ENCODE measurements around the gene TULP4. TPM values are rescaled to one million over a fixed set of nuclear protein-coding genes. Genes with fewer than 3 reads are reported as not detected.

The TULP4 gene
- polyA plus RNA-seq, 6 donors from 2014 or later = 8.1 to 42.3 (median 39.1) TPM

DNA sequence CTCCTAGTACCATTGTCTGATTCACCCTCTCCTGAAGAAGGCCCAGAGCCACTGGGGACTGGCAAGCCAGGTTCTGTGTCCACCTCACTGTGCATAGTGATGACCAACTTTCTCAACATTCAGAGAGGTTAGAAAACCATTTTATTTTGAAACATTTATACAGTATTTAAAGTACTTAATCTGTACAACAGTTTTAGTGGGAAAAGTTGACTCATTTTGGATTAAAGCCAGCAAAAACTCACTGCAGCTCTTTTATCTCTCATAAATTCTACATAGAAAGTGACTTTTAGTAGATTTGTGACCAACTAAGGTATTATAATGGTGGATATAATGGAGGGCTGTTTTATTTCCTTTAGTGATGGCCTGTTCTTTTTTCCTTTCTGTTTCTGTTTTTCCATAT lies 9.7 kb downstream of the TULP4 start:
- Mint-ChIP-seq H3K36me3 (peaks cover 4 to 10% of the 10 kb centered on the region in 2 donors), H3K27me3 (no peaks in the 10 kb centered on the region), H3K27ac (peak overlapping the region in 2 of 6 donors; percentile 4 to 6), H3K4me3 (no peak overlapping the region), H3K4me1 (peaks cover 57 to 83% (median 77%) of the 10 kb centered on the region in 3 donors), H3K9me3 (peaks cover 0 to 4% (median 0%) of the 10 kb centered on the region in 7 donors)
- ATAC-seq (ENCODE audit: low read depth in 2 of 2) = no peak
- no peak for DNase-seq

DNA sequence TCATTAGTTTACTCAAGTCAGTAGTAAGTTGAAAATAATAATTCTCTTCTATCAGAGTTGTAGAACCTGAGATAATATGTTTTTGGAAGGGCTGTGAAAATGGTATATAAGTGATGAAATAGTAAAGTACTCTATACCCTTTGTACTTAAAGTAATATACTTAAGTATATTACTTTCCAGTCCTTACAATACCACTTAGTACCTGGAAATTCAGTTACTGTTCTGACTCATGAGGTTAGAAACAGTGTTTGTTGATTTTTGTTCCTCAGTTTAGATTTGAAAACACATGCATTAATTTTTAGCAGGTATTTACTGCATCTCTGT lies 10.1 kb downstream of the TULP4 start:
- Mint-ChIP-seq H3K27ac (peak overlapping the region in 2 of 6 donors; percentile 4 to 6), H3K4me3 (peak overlapping the region in 1 of 8 donors; percentile 19), H3K27me3 (no peaks in the 10 kb centered on the region), H3K36me3 (peaks cover 4 to 10% of the 10 kb centered on the region in 2 donors), H3K9me3 (peaks cover 0 to 4% (median 0%) of the 10 kb centered on the region in 7 donors), H3K4me1 (peaks cover 61 to 86% (median 77%) of the 10 kb centered on the region in 3 donors)
- ATAC-seq (ENCODE audit: low read depth in 2 of 2) (no peak), DNase-seq (no peak)

DNA sequence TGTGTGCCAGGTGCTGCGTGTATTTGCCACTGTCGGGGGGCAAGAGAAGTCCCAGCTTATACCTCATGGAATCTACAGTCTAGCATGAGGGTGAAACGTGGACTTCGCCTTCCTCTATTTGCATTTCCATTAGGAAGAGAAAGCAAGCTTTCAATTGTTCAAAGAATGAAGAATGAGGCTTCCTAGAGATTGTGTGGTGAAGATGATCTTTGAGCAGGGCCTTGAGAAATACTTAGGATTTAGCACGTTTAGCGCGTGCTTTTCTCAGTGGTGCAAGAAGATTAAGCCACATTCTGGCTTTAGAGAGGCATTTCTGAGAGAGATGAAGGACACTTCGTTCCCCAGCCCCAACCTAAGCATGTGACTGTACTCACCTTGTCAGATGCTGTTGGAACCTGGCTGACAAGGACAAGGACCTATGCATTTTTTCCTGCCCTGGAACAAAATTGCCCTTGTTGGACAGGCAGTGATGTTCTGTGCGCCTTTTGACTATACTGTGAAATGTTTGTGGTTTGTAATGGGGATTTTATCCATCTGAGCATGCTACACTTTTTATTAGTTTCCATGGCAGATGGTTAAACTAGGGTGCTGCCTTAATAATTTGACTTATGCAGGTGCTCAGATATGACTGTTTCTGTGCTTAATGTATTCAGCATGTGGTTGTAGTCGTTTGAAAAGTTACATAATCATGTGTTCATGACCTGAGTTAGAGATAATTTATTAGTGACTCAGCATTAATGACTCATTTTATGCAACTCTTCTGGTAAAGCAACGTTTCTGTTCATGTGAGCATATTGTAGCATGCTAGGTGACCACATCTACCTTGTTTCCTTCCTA lies 10.7 kb downstream of the TULP4 start:
- ATAC-seq (ENCODE audit: low read depth in 2 of 2) = peak in 1 of 2 donors; percentile 20
- Mint-ChIP-seq H3K9me3 (peaks cover 0 to 2% (median 0%) of the 10 kb centered on the region in 7 donors), H3K4me3 (peak overlapping the region in 5 of 8 donors; percentile 19 to 83 (median 48)), H3K27me3 (no peaks in the 10 kb centered on the region), H3K4me1 (peaks cover 64 to 86% (median 77%) of the 10 kb centered on the region in 3 donors), H3K36me3 (peaks cover 4 to 10% of the 10 kb centered on the region in 2 donors), H3K27ac (peak overlapping the region in 2 of 6 donors; percentile 19 to 88)
- no peak for DNase-seq

DNA sequence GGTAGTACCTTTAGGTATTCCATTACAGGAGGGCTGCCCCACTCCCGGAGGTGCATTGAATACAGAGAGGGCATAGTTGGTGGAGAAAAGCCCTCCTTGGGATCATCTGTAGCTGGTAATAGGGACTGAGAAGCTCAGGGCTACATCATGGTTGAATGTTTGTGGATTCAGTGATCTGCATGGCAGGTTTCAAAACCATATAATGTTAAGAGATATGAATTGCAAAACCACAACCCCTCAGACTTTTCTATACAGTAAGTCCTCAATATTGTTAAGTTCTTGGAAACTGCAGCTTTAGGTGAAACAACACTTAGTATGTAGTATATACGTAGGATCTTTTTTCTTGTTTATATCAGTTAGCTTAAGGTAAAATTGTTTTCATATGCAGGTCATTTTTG lies 11.3 kb downstream of the TULP4 start:
- Mint-ChIP-seq H3K27me3 (no peaks in the 10 kb centered on the region), H3K9me3 (no peaks in the 10 kb centered on the region), H3K4me3 (peak overlapping the region in 7 of 8 donors; percentile 9 to 83 (median 48)), H3K27ac (peak overlapping the region in 2 of 6 donors; percentile 8 to 88), H3K36me3 (peaks cover 4 to 10% of the 10 kb centered on the region in 2 donors), H3K4me1 (peaks cover 64 to 86% (median 77%) of the 10 kb centered on the region in 3 donors)
- no peak for DNase-seq
- ATAC-seq (ENCODE audit: low read depth in 2 of 2) = no peak

DNA sequence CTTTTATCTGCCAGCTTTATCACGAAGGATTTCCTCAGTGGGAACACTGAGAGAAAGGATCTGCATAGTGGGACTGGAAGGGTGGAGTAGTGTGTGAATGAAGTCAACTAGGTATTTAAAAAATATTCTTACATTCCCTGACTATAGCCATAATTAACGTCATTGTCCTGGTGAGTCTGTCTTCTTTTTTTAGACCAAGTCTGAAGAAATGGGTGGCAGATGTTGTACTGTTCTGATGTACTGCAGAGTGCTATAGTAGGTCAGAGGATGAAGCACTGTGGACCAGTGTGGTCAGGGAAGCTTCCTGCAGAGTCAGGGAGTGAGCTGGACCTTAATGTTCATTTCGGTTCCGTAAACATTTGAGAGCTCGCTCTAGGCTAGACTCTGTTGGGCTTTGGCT lies 11.9 kb downstream of the TULP4 start:
- no peak for DNase-seq
- H3K27ac Mint-ChIP-seq = peak overlapping the region in 3 of 6 donors; percentile 1 to 54 (median 8)
- H3K9me3 Mint-ChIP-seq = no peaks in the 10 kb centered on the region

DNA sequence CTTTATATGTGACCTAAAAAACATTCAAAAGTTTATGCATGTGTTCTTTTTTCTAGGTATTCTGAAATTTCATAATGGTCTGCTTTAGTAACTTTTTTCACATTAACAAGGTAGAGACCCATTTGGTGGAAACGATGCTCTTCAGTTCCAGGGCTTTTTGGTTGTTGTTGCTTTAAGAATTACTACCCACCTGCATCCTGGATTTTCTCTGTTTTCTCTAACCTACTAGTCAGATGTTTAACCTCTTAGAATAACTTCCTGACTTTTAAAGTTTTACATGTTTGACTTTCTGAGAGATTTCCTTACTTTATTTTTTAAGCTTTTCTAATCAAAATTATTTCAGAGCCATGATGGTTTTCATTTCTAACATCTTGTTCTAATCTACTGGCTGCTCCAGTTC lies 14.9 kb downstream of the TULP4 start:
- no peaks in the 10 kb centered on the region for H3K27me3 Mint-ChIP-seq
- DNase-seq (no peak), ATAC-seq (ENCODE audit: low read depth in 2 of 2) (no peak)
- H3K27ac Mint-ChIP-seq = peak overlapping the region in 5 of 6 donors; percentile 28 to 90 (median 76)
- no peaks in the 10 kb centered on the region for H3K9me3 Mint-ChIP-seq
- no peaks in the 10 kb centered on the region for H3K36me3 Mint-ChIP-seq
- peaks cover 75 to 89% (median 87%) of the 10 kb centered on the region in 3 donors for H3K4me1 Mint-ChIP-seq
- peak overlapping the region; percentile 22 to 74 (median 42) for H3K4me3 Mint-ChIP-seq

More for the DNA sequence above, 11.9 kb downstream of the TULP4 start:
- peaks cover 4 to 10% of the 10 kb centered on the region in 2 donors for H3K36me3 Mint-ChIP-seq
- peaks cover 70 to 86% (median 77%) of the 10 kb centered on the region in 3 donors for H3K4me1 Mint-ChIP-seq
- no peak for ATAC-seq (ENCODE audit: low read depth in 2 of 2)
- no peaks in the 10 kb centered on the region for H3K27me3 Mint-ChIP-seq
- H3K4me3 Mint-ChIP-seq = peak overlapping the region in 5 of 8 donors; percentile 9 to 83 (median 48)

DNA sequence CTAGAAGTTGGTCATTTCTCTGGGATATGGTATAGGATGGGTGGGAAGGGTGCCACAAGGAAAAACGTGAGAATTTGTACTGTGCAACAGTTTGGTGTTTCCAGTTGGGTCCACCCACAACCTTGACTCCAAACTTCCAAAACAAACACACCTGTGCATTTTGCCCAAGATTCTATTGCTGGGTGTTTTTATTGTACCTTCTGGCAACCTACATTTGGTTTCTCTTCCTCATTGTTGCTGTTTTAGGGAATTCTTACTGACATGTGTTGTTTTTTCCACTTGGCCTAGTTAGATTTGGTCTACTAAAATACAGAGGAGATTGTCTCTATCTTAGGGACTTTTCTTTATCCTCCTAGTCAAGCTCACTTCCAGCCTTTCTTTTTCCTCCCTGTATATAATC lies 16.7 kb downstream of the TULP4 start:
- Mint-ChIP-seq H3K36me3 (no peaks in the 10 kb centered on the region), H3K27me3 (no peaks in the 10 kb centered on the region), H3K9me3 (peaks cover 0 to 5% (median 0%) of the 10 kb centered on the region in 7 donors), H3K4me3 (peak overlapping the region in 7 of 8 donors; percentile 16 to 74 (median 67)), H3K27ac (peak overlapping the region; percentile 5 to 90 (median 83)), H3K4me1 (peaks cover 63 to 74% (median 70%) of the 10 kb centered on the region in 3 donors)
- ATAC-seq (ENCODE audit: low read depth in 2 of 2) (peak in 1 of 2 donors; percentile 39), DNase-seq (no peak)

DNA sequence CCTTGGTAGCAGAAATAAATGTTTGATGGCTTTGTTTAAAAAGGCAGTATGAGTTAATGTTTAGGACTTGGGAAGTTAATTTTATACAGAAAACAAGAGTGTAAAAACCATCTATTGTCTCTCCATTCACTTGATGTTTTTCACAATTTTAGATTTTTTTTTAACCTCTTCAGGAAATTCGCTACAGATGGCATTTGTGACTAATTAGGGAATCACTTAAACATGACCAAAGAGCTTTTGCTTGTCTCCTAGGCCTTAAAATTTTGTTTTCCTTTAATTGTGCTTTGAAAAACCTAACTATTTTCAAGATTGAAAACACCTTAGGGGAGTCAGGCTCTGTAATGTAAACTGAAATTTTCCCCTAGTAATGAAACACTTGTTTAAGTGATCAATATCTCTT lies 17.3 kb downstream of the TULP4 start:
- H3K4me3 Mint-ChIP-seq = peak overlapping the region in 6 of 8 donors; percentile 49 to 74 (median 68)
- peak overlapping the region; percentile 5 to 90 (median 82) for H3K27ac Mint-ChIP-seq
- DNase-seq (no peak), ATAC-seq (ENCODE audit: low read depth in 2 of 2) (no peak)
- no peaks in the 10 kb centered on the region for H3K27me3 Mint-ChIP-seq
- H3K9me3 Mint-ChIP-seq = peaks cover 0 to 5% (median 0%) of the 10 kb centered on the region in 7 donors
- no peaks in the 10 kb centered on the region for H3K36me3 Mint-ChIP-seq
- peaks cover 57 to 68% (median 65%) of the 10 kb centered on the region in 3 donors for H3K4me1 Mint-ChIP-seq

DNA sequence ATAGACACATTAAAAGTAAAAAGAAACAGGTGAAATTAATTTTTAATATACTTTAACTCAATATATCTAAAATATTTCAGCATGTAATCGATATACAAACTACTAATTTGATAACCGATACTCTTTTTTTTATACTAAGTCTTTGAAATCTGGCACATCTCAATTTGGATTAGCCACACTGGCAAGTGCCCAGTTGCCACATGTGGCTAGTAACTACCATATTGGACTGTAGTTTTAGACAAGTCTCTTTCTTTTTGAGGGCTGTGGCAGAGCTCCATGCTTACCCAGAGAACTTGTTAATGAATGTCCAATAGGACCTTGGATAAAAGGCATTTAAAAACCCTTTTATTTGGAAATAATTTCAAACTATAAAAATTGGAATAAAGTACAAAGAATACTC lies 17.8 kb downstream of the TULP4 start:
- ATAC-seq (ENCODE audit: low read depth in 2 of 2) = no peak
- peaks cover 0 to 5% (median 0%) of the 10 kb centered on the region in 7 donors for H3K9me3 Mint-ChIP-seq
- H3K27ac Mint-ChIP-seq = peak overlapping the region in 5 of 6 donors; percentile 48 to 75 (median 70)
- peak overlapping the region in 1 of 8 donors; percentile 9 for H3K4me3 Mint-ChIP-seq
- DNase-seq = no peak
- H3K27me3 Mint-ChIP-seq = no peaks in the 10 kb centered on the region
- H3K4me1 Mint-ChIP-seq = peaks cover 53 to 65% (median 63%) of the 10 kb centered on the region in 3 donors
- no peaks in the 10 kb centered on the region for H3K36me3 Mint-ChIP-seq

DNA sequence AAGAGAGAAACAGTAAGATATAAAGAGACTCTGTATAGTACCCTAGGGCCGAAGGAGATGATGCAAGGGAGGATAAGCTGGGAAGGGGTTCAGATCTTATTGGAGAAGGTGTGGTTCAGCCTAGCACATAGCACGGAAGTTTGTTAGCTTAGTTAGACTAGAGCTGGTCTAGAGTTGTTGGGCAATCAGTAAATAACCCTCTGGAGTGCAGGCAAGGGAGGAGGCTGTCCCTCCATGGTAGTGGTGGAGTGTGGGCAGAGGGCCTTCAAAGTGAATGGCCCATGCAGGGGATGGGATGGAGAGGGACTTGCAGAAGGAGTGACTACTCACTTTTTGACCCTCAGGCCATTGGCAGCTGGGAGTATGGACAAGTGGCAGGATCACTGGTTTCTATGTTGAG lies 20.0 kb downstream of the TULP4 start:
- Mint-ChIP-seq H3K27me3 (no peaks in the 10 kb centered on the region), H3K27ac (peak overlapping the region in 2 of 6 donors; percentile 63 to 85), H3K9me3 (peaks cover 0 to 5% (median 0%) of the 10 kb centered on the region in 7 donors), H3K36me3 (no peaks in the 10 kb centered on the region), H3K4me3 (no peak overlapping the region), H3K4me1 (peaks cover 44 to 63% (median 54%) of the 10 kb centered on the region in 3 donors)
- DNase-seq = no peak
- no peak for ATAC-seq (ENCODE audit: low read depth in 2 of 2)

DNA sequence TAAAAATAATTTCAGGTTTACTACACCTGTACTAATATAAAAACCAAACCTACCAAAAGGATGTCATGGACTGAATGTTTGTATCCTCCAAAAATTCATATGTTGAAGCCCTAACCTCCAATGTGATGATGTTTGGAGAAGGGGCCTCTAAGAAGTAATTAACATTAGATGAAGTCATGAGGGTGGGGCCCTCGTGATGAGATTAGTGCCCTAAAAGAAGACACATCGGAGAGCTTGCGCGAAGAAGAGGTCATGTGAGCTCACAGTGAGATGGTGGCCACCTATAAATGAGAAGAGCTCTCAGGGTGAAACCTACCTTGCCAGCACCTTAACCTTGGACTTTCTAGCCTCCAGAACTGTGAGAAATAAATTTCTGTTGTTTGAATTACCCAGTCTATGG lies 20.8 kb downstream of the TULP4 start:
- ATAC-seq (ENCODE audit: low read depth in 2 of 2) = no peak
- H3K4me1 Mint-ChIP-seq = peaks cover 38 to 58% (median 47%) of the 10 kb centered on the region in 3 donors

DNA sequence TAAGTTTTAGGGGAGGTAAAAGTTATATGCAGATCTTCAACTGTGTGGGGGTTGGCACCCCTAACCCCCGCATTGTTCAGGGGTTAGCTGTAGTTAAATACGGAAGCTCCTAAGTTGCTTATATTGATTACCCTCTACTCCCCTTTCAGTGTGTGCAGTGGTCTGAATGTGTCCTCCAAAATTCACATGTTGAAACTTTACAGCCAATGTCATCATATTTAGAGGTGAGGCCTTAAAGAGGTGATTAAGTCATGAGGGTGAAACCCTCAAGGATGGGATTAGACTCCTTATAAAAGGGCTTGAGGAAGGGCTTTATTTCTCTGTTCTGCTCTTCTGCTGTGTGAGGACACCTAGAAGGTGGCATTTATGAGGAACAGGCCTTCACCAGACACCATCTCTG lies 22.3 kb downstream of the TULP4 start:
- peak overlapping the region in 1 of 6 donors; percentile 56 for H3K27ac Mint-ChIP-seq
- DNase-seq (no peak), ATAC-seq (ENCODE audit: low read depth in 2 of 2) (no peak)
- H3K4me1 Mint-ChIP-seq = peaks cover 23 to 43% (median 33%) of the 10 kb centered on the region in 3 donors
- H3K9me3 Mint-ChIP-seq = peaks cover 0 to 5% (median 2%) of the 10 kb centered on the region in 7 donors
- no peaks in the 10 kb centered on the region for H3K27me3 Mint-ChIP-seq
- no peaks in the 10 kb centered on the region for H3K36me3 Mint-ChIP-seq
- no peak overlapping the region for H3K4me3 Mint-ChIP-seq

More for the DNA sequence above, 20.8 kb downstream of the TULP4 start:
- Mint-ChIP-seq H3K27me3 (no peaks in the 10 kb centered on the region), H3K9me3 (peaks cover 0 to 5% (median 0%) of the 10 kb centered on the region in 7 donors), H3K36me3 (no peaks in the 10 kb centered on the region), H3K27ac (peak overlapping the region in 1 of 6 donors; percentile 60), H3K4me3 (no peak overlapping the region)
- DNase-seq = no peak

DNA sequence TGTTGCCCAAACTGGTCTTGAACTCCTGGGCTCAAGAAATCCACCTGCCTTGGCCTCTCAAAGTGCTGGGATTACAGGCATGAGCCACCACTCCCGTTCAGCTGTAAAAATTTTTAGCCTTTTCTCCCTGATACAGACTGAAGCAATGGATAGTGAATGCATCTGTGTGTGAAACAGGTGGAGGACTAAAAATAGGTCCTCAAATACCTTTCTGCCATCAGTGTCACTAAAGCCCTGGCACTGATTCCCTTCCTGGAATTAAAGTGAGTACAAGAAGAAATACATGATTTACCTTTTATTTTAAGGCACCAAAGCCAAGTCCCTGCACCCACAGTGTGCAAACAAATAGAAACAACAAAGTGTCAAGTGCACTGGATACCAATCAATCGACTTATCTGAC lies 25.1 kb downstream of the TULP4 start:
- no peak overlapping the region for H3K27ac Mint-ChIP-seq
- ATAC-seq (ENCODE audit: low read depth in 2 of 2) (no peak), DNase-seq (no peak)
- peaks cover 15 to 49% (median 21%) of the 10 kb centered on the region in 3 donors for H3K4me1 Mint-ChIP-seq
- no peaks in the 10 kb centered on the region for H3K27me3 Mint-ChIP-seq
- peaks cover 0 to 8% of the 10 kb centered on the region in 2 donors for H3K36me3 Mint-ChIP-seq
- peak overlapping the region in 1 of 8 donors; percentile 19 for H3K4me3 Mint-ChIP-seq
- peaks cover 0 to 5% (median 2%) of the 10 kb centered on the region in 7 donors for H3K9me3 Mint-ChIP-seq
